HepG2 (cell line): ENCODE results near the gene L3MBTL1. TPM values are rescaled to one million over a fixed set of nuclear protein-coding genes. Genes with fewer than 3 reads are reported as not detected.

Source experiments
- DR1 ChIP-seq: sonication (generic); formaldehyde crosslinking; IDR thresholded peaks from 2 replicates; pipeline ENCODE4 v1.8.0; 2021; ENCODE audit warnings: mild to moderate bottlenecking, missing genetic modification reagents, inconsistent platforms
- FOXP1 ChIP-seq, 2 experiments: fragments of 450-650 bp in 1 of 2; IDR thresholded peaks; 2 replicates each; pipeline ENCODE4 v1.6.1; 2017 to 2018; ENCODE audit warnings: antibody characterized with exemption in 1 of 2
- MZF1 ChIP-seq: sonication (generic); formaldehyde crosslinking; IDR thresholded peaks from 2 replicates; pipeline ENCODE4 v1.8.1; 2023; ENCODE audit warnings: mild to moderate bottlenecking, missing genetic modification reagents, borderline replicate concordance
- NFE2 ChIP-seq: sonication (generic); formaldehyde crosslinking; IDR thresholded peaks from 2 replicates; pipeline ENCODE4 v1.4.0; 2020; ENCODE audit warnings: missing genetic modification reagents
- SIN3B ChIP-seq: fragments of 150-350 bp; IDR thresholded peaks from 2 replicates; pipeline ENCODE4 v1.6.1; 2014; ENCODE audit warnings: low read length
- ZBTB42 ChIP-seq: sonication (generic); formaldehyde crosslinking; IDR thresholded peaks from 2 replicates; pipeline ENCODE4 v1.5.0; 2020; ENCODE audit warnings: mild to moderate bottlenecking, missing genetic modification reagents
- ZNF678 ChIP-seq: sonication (generic); formaldehyde crosslinking; IDR thresholded peaks from 2 replicates; pipeline ENCODE4 v1.4.0; 2020; ENCODE audit warnings: mild to moderate bottlenecking, missing genetic modification reagents
- ZNF75D ChIP-seq: sonication (generic); formaldehyde crosslinking; IDR thresholded peaks from 2 replicates; pipeline ENCODE4 v1.8.1; 2023; ENCODE audit warnings: missing genetic modification reagents, mild to moderate bottlenecking, borderline replicate concordance
- polyA plus RNA-seq, 8 experiments: library from polyadenylated mRNA; depleted of rRNA in 3 of 8; stranded (reverse) in 7 of 8; unstranded in 1 of 8; fragments of >200 nt; fragmentation: Illumina TruSeq in 4 of 8; extraction: Trizol in 4 of 8; gene quantifications; 2 replicates each; pipeline versions ENCODE4 v1.2.1 to v1.2.3, GENCODE V29; 2011 to 2016; ENCODE audit warnings: low read depth in 4 of 8, missing spikeins in 1 of 8, mixed read lengths in 1 of 8; ENCODE audit not compliant: insufficient read depth in 1 of 8
- total RNA-seq, 5 experiments: library from RNA; depleted of rRNA; stranded (reverse); fragments of >200 nt; fragmentation: Illumina TruSeq; extraction: Trizol; gene quantifications; 2 replicates each; pipeline ENCODE4 v1.2.3, GENCODE V29; 2016; ENCODE audit warnings: low read depth in 1 of 5
- TF ChIP-seq, protein P1 (sequence below): IDR thresholded peaks from 2 replicates; pipeline ENCODE4 v1.6.1; 2016; ENCODE audit warnings: control low read depth
- TF ChIP-seq, protein P2 (sequence below), 2 experiments: sonication (generic) in 1 of 2; formaldehyde crosslinking in 1 of 2; IDR thresholded peaks; 2 replicates each; pipeline versions ENCODE4 v1.6.1 to v1.9.0; 2014 to 2022; ENCODE audit warnings: antibody characterized with exemption in 1 of 2, borderline replicate concordance in 1 of 2, inconsistent platforms in 1 of 2, low read depth in 1 of 2, missing genetic modification reagents in 1 of 2
- TF ChIP-seq, protein P3 (sequence below): IDR thresholded peaks from 2 replicates; pipeline ENCODE4 v1.6.1; 2016; ENCODE audit warnings: low read depth, borderline replicate concordance
- TF ChIP-seq, protein P4 (sequence below): sonication (generic); formaldehyde crosslinking; IDR thresholded peaks from 2 replicates; pipeline ENCODE4 v1.9.0; 2022; ENCODE audit warnings: missing genetic modification reagents, mild to moderate bottlenecking, borderline replicate concordance
- TF ChIP-seq, protein P5 (sequence below): sonication (generic); formaldehyde crosslinking; IDR thresholded peaks from 2 replicates; pipeline ENCODE4 v1.5.0; 2020; ENCODE audit warnings: missing genetic modification reagents
- TF ChIP-seq, protein P6 (sequence below): sonication (generic); formaldehyde crosslinking; IDR thresholded peaks from 2 replicates; pipeline ENCODE4 v1.5.1; 2020; ENCODE audit warnings: missing genetic modification reagents, mild to moderate bottlenecking, borderline replicate concordance

Gene L3MBTL1
- total and polyA plus RNA-seq, 2 of the 13 experiments (the other 11 are each of a cell fraction or from before 2014, with no cell fraction given) = 9.0 to 17.8 TPM

DNA sequence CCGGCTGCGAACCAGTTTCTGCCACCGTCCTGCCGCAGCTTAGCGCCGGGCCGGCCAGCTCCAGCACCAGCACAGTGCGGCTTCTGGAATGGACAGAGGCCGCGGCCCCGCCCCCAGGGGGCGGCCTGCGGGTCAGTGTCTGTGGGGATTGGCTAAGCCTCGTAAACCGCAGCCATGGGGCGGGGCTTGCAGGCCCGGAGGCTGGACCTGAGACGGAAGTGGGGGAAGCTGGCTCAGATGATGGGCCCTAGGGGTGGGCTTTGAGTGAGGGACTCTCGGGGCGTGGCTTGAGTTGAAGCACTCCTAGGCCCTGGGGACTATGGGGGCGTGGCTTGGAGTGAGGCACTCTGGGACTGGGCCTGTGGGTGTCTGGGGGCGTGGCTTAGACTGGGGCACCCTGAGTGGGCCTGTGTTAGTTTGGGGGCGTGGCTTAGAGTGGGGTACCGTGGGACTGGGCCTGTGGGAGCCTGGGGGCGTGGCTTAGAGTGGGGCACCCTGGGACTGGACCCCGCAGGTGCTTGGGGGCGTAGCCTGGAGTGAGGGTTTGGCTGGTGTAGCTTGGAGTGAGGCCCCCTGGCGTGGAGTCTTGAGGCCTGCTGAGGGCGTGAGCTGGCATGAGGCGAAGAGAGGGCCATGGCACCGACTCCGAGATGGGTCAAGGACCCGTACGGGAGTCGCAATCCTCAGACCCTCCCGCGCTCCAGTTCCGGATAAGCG is 6.6 kb downstream of the L3MBTL1 start (continued):
- TF ChIP-seq ZBTB42 (CRISPR knock-in tag) (0 out of 2 replicates have a peak, but pooled peaks have one; percentile 19), ZNF678 (CRISPR knock-in tag) (no peak), DR1 (peak; percentile 74), NFE2 (CRISPR knock-in tag) (0 out of 2 replicates have a peak, but pooled peaks have one; percentile 15), MZF1 (CRISPR knock-in tag) (no peak), ZNF75D (CRISPR knock-in tag) (no peak), FOXP1 (IDR thresholded peaks at IDR 0.05) (no peak), FOXP1 (CRISPR knock-in tag; IDR thresholded peaks at IDR 0.05) (no peak), SIN3B (0 out of 2 replicates have a peak, but pooled peaks have one; percentile 34)
- TF ChIP-seq, protein P1, sequence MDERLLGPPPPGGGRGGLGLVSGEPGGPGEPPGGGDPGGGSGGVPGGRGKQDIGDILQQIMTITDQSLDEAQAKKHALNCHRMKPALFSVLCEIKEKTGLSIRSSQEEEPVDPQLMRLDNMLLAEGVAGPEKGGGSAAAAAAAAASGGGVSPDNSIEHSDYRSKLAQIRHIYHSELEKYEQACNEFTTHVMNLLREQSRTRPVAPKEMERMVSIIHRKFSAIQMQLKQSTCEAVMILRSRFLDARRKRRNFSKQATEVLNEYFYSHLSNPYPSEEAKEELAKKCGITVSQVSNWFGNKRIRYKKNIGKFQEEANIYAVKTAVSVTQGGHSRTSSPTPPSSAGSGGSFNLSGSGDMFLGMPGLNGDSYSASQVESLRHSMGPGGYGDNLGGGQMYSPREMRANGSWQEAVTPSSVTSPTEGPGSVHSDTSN (CRISPR knock-in tag) = no peak
- TF ChIP-seq, protein P2, sequence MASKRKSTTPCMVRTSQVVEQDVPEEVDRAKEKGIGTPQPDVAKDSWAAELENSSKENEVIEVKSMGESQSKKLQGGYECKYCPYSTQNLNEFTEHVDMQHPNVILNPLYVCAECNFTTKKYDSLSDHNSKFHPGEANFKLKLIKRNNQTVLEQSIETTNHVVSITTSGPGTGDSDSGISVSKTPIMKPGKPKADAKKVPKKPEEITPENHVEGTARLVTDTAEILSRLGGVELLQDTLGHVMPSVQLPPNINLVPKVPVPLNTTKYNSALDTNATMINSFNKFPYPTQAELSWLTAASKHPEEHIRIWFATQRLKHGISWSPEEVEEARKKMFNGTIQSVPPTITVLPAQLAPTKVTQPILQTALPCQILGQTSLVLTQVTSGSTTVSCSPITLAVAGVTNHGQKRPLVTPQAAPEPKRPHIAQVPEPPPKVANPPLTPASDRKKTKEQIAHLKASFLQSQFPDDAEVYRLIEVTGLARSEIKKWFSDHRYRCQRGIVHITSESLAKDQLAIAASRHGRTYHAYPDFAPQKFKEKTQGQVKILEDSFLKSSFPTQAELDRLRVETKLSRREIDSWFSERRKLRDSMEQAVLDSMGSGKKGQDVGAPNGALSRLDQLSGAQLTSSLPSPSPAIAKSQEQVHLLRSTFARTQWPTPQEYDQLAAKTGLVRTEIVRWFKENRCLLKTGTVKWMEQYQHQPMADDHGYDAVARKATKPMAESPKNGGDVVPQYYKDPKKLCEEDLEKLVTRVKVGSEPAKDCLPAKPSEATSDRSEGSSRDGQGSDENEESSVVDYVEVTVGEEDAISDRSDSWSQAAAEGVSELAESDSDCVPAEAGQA (IDR thresholded peaks at IDR 0.05; ENCODE audit: low read depth) = peak; percentile 41; the same call in 1 of the 2 replicates
- TF ChIP-seq, protein P2 (CRISPR knock-in tag; IDR thresholded peaks at IDR 0.05; ENCODE audit: borderline replicate concordance) = no peak; the same call in 1 of the 2 replicates
- TF ChIP-seq, protein P3, sequence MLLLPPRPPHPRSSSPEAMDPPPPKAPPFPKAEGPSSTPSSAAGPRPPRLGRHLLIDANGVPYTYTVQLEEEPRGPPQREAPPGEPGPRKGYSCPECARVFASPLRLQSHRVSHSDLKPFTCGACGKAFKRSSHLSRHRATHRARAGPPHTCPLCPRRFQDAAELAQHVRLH (CRISPR knock-in tag) = peak; percentile 34; the same call in 1 of the 2 replicates
- TF ChIP-seq, protein P4, sequence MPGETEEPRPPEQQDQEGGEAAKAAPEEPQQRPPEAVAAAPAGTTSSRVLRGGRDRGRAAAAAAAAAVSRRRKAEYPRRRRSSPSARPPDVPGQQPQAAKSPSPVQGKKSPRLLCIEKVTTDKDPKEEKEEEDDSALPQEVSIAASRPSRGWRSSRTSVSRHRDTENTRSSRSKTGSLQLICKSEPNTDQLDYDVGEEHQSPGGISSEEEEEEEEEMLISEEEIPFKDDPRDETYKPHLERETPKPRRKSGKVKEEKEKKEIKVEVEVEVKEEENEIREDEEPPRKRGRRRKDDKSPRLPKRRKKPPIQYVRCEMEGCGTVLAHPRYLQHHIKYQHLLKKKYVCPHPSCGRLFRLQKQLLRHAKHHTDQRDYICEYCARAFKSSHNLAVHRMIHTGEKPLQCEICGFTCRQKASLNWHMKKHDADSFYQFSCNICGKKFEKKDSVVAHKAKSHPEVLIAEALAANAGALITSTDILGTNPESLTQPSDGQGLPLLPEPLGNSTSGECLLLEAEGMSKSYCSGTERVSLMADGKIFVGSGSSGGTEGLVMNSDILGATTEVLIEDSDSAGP = peak; percentile 83
- TF ChIP-seq, protein P5, sequence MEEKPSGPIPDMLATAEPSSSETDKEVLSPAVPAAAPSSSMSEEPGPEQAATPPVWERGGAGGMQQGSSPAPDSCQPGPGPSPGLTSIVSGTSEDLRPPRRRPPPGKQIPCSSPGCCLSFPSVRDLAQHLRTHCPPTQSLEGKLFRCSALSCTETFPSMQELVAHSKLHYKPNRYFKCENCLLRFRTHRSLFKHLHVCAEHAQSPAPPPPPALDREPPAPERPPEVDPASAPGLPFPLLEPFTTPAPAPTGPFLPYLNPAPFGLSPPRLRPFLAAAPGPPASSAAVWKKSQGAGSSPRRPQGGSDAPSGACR (CRISPR knock-in tag) = no peak
- TF ChIP-seq, protein P6, sequence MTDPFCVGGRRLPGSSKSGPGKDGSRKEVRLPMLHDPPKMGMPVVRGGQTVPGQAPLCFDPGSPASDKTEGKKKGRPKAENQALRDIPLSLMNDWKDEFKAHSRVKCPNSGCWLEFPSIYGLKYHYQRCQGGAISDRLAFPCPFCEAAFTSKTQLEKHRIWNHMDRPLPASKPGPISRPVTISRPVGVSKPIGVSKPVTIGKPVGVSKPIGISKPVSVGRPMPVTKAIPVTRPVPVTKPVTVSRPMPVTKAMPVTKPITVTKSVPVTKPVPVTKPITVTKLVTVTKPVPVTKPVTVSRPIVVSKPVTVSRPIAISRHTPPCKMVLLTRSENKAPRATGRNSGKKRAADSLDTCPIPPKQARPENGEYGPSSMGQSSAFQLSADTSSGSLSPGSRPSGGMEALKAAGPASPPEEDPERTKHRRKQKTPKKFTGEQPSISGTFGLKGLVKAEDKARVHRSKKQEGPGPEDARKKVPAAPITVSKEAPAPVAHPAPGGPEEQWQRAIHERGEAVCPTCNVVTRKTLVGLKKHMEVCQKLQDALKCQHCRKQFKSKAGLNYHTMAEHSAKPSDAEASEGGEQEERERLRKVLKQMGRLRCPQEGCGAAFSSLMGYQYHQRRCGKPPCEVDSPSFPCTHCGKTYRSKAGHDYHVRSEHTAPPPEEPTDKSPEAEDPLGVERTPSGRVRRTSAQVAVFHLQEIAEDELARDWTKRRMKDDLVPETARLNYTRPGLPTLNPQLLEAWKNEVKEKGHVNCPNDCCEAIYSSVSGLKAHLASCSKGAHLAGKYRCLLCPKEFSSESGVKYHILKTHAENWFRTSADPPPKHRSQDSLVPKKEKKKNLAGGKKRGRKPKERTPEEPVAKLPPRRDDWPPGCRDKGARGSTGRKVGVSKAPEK = 0 out of 2 replicates have a peak, but pooled peaks have one; percentile 37
